Endothelial cell of umbilical vein (primary cell): ENCODE data around the gene SLAMF1. TPM values are rescaled to one million over a fixed set of nuclear protein-coding genes. Genes with fewer than 3 reads are reported as not detected.

ENCODE experiments used
- BruUV-seq: library from RNA; stranded (reverse); fragments of 400-500 nt; replicated peaks from 2 replicates; lab custom pipeline; 2021; lab: Mats Ljungman, UMichigan
- CTCF ChIA-PET: fragments of 300-600, 350-600 bp; sonication (Branson Sonifier 250); formaldehyde crosslinking; loops from one replicate; lab custom pipeline; 2021; ENCODE audit warnings: antibody characterized with exemption, inconsistent platforms; lab: Charles Lee
- POLR2A ChIA-PET: fragments of 300-600, 350-600 bp; sonication (Branson Sonifier 250); formaldehyde crosslinking; loops from one replicate; lab custom pipeline; 2021; ENCODE audit warnings: antibody characterized with exemption, inconsistent platforms; lab: Charles Lee
- DNase-seq: peaks from one replicate; pipeline ENCODE4 v3.0.0-alpha.2; 2011; ENCODE audit warnings: low read depth, low spot score
- FAIRE-seq: peaks from 2 replicates; lab custom pipeline; 2011; peaks lifted over from hg19 to GRCh38; lab: Jason Lieb, UNC
- H2AFZ ChIP-seq: 2 replicates; pipeline ENCODE4 v1.6.0; 2012; ENCODE audit warnings: low read depth, low read length, control low read depth, inconsistent platforms
- H3K27ac ChIP-seq: 2 replicates; pipeline ENCODE4 v1.5.1; 2011; ENCODE audit warnings: low read depth, mild to moderate bottlenecking, control low read depth, low read length, moderate library complexity; ENCODE audit not compliant: insufficient read depth
- H3K27me3 ChIP-seq, 2 experiments: 2 replicates each; pipeline versions ENCODE4 v1.6.0 to v1.6.1; 2011; ENCODE audit warnings: low read length in 2 of 2, mixed read lengths in 1 of 2; ENCODE audit not compliant: control insufficient read depth in 2 of 2, insufficient read depth in 2 of 2
- H3K36me3 ChIP-seq, 2 experiments: 2 replicates in 1 of 2; 3 replicates in 1 of 2; pipeline ENCODE4 v1.5.1; 2011; ENCODE audit warnings: low read length in 2 of 2, mild to moderate bottlenecking in 1 of 2, moderate library complexity in 1 of 2; ENCODE audit not compliant: control insufficient read depth in 2 of 2, insufficient read depth in 2 of 2; ENCODE audit errors: extremely low read depth in 1 of 2
- H3K4me1 ChIP-seq: 3 replicates; pipeline ENCODE4 v1.5.1; 2011; ENCODE audit warnings: mild to moderate bottlenecking, low read length; ENCODE audit not compliant: control insufficient read depth, insufficient read depth; ENCODE audit errors: extremely low read depth
- H3K4me2 ChIP-seq: 2 replicates; pipeline ENCODE4 v1.6.1; 2011; ENCODE audit warnings: low read length, control low read depth, mixed read lengths; ENCODE audit not compliant: insufficient read depth
- H3K4me3 ChIP-seq, 3 experiments: fragments of 200-600 bp in 1 of 3; sonication (generic), shearing (Covaris generic) in 1 of 3; replicated peaks in 1 of 3; 2 replicates each; pipeline ENCODE4 v1.5.1; 2011 to 2016; ENCODE audit warnings: control low read depth in 3 of 3, low read length in 3 of 3, mild to moderate bottlenecking in 2 of 3, inconsistent platforms in 1 of 3, low read depth in 1 of 3, moderate library complexity in 1 of 3; ENCODE audit not compliant: insufficient read depth in 1 of 3
- H3K79me2 ChIP-seq: 2 replicates; pipeline ENCODE4 v1.6.0; 2012; ENCODE audit warnings: low read length, inconsistent platforms; ENCODE audit not compliant: control insufficient read depth, insufficient read depth
- H3K9ac ChIP-seq: replicated peaks from 2 replicates; pipeline ENCODE3; 2011; ENCODE audit warnings: low read length, control low read depth; ENCODE audit not compliant: insufficient read depth; ENCODE audit errors: extremely low read depth
- H3K9me1 ChIP-seq: replicated peaks from 3 replicates; pipeline ENCODE4 v1.6.0; 2011; ENCODE audit warnings: mild to moderate bottlenecking, low read length; ENCODE audit not compliant: control insufficient read depth, insufficient read depth; ENCODE audit errors: extremely low read depth
- H3K9me3 ChIP-seq: replicated peaks from 2 replicates; pipeline ENCODE4 v1.5.1; 2012; ENCODE audit warnings: low read length, inconsistent platforms; ENCODE audit not compliant: control insufficient read depth, insufficient read depth
- H4K20me1 ChIP-seq: replicated peaks from 2 replicates; pipeline ENCODE3; 2011; ENCODE audit warnings: mild to moderate bottlenecking, low read length; ENCODE audit not compliant: control insufficient read depth, insufficient read depth; ENCODE audit errors: extremely low read depth
- CTCF ChIP-seq, 2 donors: IDR thresholded peaks; 1 replicate in 1 of 2; 2 replicates in 1 of 2; pipeline ENCODE4 v1.5.1; 2011; ENCODE audit warnings: low read length in 2 of 2, mild to moderate bottlenecking in 2 of 2, moderate library complexity in 2 of 2, control low read depth in 1 of 2, inconsistent platforms in 1 of 2, low read depth in 1 of 2; ENCODE audit not compliant: insufficient read depth in 1 of 2; ENCODE audit errors: extremely low read depth in 1 of 2
- EZH2 ChIP-seq: IDR thresholded peaks from 2 replicates; pipeline ENCODE4 v1.6.1; 2012; ENCODE audit warnings: borderline replicate concordance, low read depth, mild to moderate bottlenecking, moderate library complexity, low read length, inconsistent platforms; ENCODE audit not compliant: severe bottlenecking
- FOS ChIP-seq: IDR thresholded peaks from 2 replicates; pipeline ENCODE4 v1.6.1; 2011; ENCODE audit warnings: mild to moderate bottlenecking, low read length, moderate library complexity, borderline replicate concordance; ENCODE audit not compliant: insufficient read depth
- GATA2 ChIP-seq: IDR thresholded peaks from 2 replicates; pipeline ENCODE4 v1.7.0; 2011; ENCODE audit warnings: low read depth, mild to moderate bottlenecking, moderate library complexity, mixed read lengths, low read length; ENCODE audit not compliant: insufficient read length, insufficient read depth
- JUN ChIP-seq: IDR thresholded peaks from 2 replicates; pipeline ENCODE4 v1.6.1; 2011; ENCODE audit warnings: borderline replicate concordance, low read depth; ENCODE audit not compliant: insufficient read length, insufficient read depth
- MAX ChIP-seq: IDR thresholded peaks from 2 replicates; pipeline ENCODE4 v1.6.1; 2011; ENCODE audit not compliant: insufficient read depth, insufficient read length
- MYC ChIP-seq: IDR thresholded peaks from one replicate; pipeline ENCODE4 v1.6.1; 2011; ENCODE audit warnings: mild to moderate bottlenecking, low read depth, low read length
- POLR2A ChIP-seq: IDR thresholded peaks from 2 replicates; pipeline ENCODE4 v1.6.1; 2012; ENCODE audit warnings: low read depth, mild to moderate bottlenecking, control low read depth, low read length
- POLR2AphosphoS5 ChIP-seq: IDR thresholded peaks from 2 replicates; pipeline ENCODE4 v1.6.1; 2012; ENCODE audit warnings: low read depth, mild to moderate bottlenecking, control low read depth, low read length, moderate library complexity; ENCODE audit not compliant: insufficient read depth
- dilution Hi-C: fragments of 300-500 bp; cut with MboI; formaldehyde crosslinking; loops from one replicate; pipeline ENCODE4 v1.15.0; 2019; ENCODE audit warnings: low sequenced_read_pairs; ENCODE audit not compliant: extremely low pct_ligation_motif_present
- intact Hi-C: fragments of 100-400 bp; cut with micrococcal nuclease; formaldehyde crosslinking; loops from one replicate; pipeline ENCODE4 v1.10.0; 2022
- polyA plus RNA-seq, 4 experiments: library from polyadenylated mRNA; depleted of rRNA in 3 of 4; stranded (reverse) in 3 of 4; unstranded in 1 of 4; fragments of >200 nt; gene quantifications; 2 replicates each; pipeline versions ENCODE4 v1.2.1 to v1.2.3, GENCODE V29; 2011 to 2012; ENCODE audit warnings: missing spikeins in 1 of 4
- total RNA-seq: library from RNA; stranded (reverse); gene quantifications from 2 replicates; pipeline ENCODE4 v1.2.3, GENCODE V29; 2021

SLAMF1 gene
- total and polyA plus RNA-seq, 2 donors (not counting 3 experiments of a cell fraction or from before 2014, with no cell fraction given) = not detected

- FAIRE-seq = no peak
- Histone ChIP-seq H3K4me1 (no peaks in the 10 kb centered on the region), H3K36me3 (no peaks in the 10 kb centered on the region), H3K27me3 (peaks cover 0 to 2% of the 10 kb centered on the region in 2 experiments), H3K9me1 (no peaks in the 10 kb centered on the region), H3K9ac (no peak overlapping the region), H4K20me1 (no peaks in the 10 kb centered on the region), H3K9me3 (no peaks in the 10 kb centered on the region), H3K4me2 (no peak overlapping the region), H3K4me3 (no peak overlapping the region), H3K27ac (no peak overlapping the region), H3K79me2 (no peaks in the 10 kb centered on the region), H2AFZ (no peak overlapping the region)
- no peak for TF ChIP-seq MYC
- no peak for TF ChIP-seq POLR2AphosphoS5
- TF ChIP-seq GATA2 = no peak
- TF ChIP-seq POLR2A = no peak
- no peak for TF ChIP-seq EZH2
- TF ChIP-seq CTCF (IDR thresholded peaks at IDR 0.05; ENCODE audit: extremely low read depth in 1 of 2, insufficient read depth in 1 of 2, low read depth in 1 of 2, low read length in 2 of 2) = no peak
- no peak for TF ChIP-seq MAX
- no peak for TF ChIP-seq JUN
- TF ChIP-seq FOS = no peak
- DNase-seq = no peak
- intact Hi-C loops = no loop called here
- ChIA-PET CTCF (no interaction called here), POLR2A (no interaction called here)
- dilution Hi-C loops = no loop called here
- no TSS peak for BruUV-seq
These were observed 25.8 kb downstream of the SLAMF1 start for GRCh38 chr1:160620942-160621632.
